Stimulated activated CD8-positive, alpha-beta memory T cell treated with anti-CD3 and anti-CD28 coated beads, Interleukin-2, amount 100 ng/mL, for 1 hour (primary cell): ENCODE measurements around the gene RPL19.

Source experiments
- DNase-seq, 2 donors: peaks; one replicate each; pipeline ENCODE4 v3.0.0-alpha.2; 2020; ENCODE audit warnings: low read depth in 2 of 2

Gene RPL19

DNA sequence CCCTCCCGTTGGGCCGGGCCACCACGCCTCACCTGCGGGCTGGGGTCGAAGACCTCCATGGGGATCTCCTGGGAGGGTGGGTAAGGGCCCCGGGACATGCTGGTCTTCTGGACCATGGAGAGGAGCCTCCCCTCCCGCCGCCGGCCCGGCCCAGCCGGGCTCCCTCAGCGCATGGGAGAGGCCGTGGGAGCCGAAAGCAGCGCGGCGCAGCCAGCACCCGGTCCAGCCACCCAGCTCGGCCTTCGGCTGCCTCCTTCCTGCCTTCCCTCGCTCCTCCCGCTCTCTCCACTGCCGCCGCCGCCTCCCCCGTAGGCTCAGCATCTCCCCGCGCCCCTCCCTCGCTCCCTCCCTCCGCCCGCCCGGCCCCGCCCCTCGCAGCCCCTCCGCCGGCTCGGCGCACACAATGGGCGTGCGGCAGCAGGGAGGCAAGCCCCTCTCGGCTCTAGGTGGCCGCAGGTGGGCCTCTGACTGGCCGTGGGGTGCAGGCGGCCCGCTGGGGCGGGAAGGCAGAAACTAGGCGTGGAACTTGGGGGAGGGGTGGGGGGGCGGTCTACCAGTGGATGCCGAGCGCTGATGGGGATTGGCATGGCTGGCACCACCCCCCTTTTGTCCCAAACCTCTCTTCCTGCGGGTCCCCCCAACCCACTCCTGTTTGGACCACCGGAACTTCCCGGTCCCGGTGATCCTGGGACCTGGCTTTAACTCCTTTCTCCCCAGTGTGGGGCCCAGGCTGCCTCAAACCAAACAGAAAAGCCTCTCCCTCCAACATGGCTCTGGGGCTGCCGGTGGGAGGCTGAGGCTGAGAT lies 2.5 kb upstream of the RPL19 start, which contains the start of gene CACNB1:
TSS of gene CACNB1 (minus strand) at position 290 of the 806 bp plus-strand sequence. CDS start at position 116, 174 bp downstream.
- DNase-seq = peak; percentile 20 to 52

DNA sequence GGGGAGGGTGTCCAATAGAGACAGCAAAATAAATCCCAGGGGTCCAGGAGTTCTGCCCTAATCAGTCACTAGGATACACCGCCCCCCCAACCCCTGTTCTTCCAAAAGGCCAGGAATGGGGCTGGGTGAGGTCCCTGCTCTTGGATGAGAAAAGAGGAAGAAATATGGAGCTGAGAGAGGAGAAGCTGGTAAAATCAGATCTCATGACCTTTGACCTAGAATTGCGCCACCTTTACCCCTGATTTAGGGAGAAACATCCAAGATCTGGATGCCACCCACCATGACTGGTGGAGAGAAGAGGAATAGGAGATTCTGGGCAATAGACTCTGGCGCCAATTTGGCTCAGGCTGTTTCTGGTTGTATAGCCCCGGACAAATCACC lies 1.9 kb upstream of the RPL19 start:
- DNase-seq = no peak

DNA sequence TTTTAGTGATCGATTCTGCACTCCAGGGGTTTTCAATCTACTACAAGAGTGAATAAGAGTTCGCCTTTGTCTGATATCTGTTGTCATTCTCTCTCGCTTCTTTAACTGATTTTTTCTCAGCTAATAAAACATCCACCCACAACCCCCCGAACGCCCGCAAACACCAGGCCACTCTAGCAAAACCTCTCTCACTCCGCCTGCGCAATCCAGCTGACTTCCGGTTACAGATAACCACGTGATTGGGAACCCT lies 338 bp upstream of the RPL19 start:
- DNase-seq = peak; percentile 77 to 80

DNA sequence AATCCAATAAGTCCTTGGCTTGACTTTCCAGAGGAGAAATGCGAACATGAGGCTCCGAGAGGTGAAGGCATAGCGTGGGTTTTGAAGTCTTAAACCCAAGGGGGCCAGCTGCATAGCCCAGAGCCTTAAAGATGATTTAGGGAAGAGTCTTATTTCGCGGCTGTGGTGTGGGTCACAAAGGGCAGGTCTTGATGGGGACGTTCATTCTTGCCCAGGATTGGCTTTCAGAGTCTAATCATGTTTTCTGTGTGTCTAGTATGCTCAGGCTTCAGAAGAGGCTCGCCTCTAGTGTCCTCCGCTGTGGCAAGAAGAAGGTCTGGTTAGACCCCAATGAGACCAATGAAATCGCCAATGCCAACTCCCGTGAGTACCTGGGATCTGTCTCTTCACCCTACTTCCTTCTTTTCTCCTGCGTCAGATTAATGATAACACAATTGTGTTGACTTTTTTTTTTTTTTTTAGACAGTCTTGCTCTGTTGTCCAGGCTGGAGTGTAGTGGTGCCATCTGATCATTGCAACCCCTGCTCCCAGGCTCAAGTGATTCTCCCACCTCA lies 951 bp downstream of the RPL19 start:
- no peak for DNase-seq

DNA sequence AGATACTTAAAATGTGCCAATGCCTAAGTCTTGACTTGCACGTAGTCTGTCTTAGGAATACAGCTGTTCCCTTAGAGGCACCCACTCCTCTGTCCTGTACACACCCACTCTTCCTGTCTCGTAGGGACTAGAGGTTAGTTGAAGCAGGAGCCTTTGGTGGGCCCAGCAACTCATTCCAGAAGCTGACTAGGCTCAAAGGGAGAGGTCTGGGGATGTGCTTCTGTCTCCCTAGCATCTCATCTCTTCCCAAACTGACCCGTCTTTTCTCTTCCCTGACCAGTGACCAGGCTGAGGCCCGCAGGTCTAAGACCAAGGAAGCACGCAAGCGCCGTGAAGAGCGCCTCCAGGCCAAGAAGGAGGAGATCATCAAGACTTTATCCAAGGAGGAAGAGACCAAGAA lies 4.2 kb downstream of the RPL19 start:
- DNase-seq = no peak

DNA sequence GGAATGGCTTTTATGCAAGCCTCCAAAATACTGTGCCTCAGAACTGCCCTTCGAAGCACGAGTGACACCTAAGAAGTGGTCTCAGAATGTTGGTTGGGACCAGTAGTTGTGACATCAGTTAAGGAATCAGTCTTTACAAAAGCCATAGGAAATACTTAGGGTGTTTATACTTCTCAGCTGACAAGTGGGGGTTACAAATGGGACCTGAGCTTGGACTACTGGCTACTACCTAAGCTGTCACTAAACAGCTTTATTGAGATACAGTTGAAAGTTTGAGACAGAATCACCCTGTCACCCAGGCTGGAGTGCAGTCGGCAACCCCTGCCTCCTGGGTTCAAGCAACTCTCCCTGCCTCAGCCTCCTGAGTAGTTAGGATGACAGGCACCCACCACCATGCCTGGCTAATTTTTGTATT lies 5.0 kb downstream of the RPL19 start:
- DNase-seq = no peak

DNA sequence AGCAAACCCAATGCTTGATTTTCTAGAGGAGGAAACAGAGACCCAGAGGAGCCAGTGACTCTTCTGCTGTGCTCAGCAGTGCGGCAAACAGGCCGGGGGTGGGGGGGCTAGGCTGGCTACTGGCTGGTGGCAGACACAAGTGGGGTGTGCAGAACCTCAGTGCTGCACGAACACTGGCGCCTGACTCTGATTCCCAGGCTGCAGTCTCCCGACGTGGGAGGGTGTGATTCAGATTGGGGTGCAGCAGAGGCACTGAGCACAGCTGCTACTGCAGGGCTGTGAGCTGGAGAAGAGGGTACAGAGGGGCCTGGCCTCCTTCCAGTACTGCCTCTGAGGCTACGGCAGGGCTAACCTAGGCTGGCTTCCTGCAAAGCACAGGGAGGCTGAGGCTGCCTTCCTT lies 8.1 kb downstream of the RPL19 start:
- DNase-seq = no peak

DNA sequence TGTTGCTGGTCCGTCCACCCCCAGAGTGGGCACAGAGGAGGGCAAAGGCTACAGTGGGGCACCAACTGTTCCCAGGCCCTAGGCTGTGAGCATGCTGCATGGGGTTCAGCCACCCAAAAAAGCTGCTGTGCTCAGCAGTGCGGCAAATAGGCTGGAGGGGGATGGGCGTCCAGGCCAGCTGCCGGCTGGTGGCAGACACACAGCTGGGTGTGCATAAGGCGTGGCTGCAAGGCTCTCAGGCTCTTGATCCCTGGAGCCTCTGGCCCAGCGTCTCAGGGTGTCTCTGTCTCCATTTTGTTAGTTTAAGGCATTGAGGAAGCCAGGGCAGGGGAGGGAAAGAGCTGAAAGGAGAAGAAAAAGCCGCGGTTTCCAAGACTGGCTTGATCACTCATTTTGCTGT lies 8.8 kb downstream of the RPL19 start:
- DNase-seq = no peak

DNA sequence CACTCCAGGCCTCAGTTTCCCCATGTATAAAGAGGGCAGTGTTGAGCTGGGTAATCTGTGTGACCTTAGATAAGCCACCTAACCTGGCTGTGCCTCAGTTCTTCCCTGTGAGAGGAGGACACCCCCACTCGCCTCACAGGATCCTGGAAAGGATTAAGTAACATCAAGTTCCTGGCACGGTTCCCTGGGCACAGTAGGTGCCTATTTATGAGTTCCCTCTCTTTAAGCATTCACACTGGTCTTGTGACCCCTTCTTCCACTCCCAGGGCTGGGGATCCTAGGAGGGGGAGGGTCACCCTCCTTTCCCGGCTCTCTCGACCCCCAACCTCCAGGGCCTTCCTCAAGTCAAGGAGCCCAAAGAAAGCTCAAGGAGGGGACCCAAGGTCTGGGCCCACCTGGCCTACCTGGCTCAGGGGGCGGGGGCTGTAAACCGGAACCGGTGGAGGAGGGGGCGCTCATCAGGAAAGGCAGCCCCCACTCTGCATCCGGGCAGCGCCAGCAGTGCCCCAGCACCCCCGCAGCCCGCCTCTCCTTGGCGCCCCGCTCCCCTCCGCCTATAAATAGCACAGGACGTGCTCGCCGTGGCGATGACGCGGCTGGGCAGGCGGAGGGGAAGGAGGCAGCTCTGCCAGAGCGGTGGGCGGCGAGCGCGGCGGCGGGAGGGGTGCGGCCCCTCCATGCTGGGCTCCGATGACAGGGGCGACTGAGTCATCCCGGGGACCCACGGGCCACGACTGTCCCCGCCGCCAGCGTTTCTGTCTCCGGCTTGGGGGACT lies 9.4 kb downstream of the RPL19 start:
- DNase-seq = peak; percentile 53 to 58

DNA sequence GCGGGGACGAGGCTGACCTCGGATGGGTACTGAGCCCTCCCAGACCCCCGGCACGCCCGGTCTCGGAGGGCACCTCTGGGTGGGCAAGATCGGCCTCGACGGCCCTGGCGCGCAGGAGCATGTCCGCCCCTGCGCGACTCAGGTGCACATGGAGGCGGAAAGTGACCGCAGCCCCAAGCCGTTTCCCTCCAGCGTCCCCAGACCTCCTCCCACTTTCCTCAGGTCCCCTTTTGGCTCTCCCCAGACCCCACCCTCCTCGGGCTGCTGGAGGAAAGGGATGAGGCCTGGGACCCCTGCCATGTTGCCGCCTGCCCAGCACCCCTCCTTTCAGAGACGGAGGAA lies 10.0 kb downstream of the RPL19 start:
- DNase-seq = no peak

DNA sequence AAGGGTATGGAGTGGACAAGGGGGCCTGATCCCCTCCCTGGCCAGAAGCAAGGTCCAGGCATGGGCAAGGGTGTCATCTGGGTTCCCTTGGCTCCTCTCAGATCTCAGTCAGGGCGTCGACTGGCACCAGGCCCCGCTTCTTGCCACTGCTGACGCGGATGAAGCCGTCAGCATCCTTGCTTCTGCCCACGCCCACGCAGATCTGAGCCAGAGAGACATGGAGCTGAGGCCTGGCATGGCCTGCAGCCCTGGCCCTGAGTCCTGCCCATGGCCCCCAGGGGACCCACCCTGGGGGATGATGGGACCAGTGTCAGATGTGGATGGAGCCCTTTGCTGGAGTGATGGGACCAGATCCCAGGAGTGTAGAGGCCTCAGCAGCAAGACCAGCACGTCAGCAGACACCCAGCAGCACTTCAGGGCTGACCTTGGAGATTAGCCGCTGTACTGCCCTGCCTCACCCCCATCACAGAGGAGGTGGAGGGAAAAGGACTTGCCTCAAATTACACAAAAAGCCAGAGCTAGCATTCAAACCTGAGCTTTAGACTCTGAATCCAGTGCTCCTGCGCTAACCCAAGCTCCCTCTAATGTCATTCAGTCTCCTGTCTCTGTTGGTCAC lies 12.2 kb downstream of the RPL19 start:
- no peak for DNase-seq

DNA sequence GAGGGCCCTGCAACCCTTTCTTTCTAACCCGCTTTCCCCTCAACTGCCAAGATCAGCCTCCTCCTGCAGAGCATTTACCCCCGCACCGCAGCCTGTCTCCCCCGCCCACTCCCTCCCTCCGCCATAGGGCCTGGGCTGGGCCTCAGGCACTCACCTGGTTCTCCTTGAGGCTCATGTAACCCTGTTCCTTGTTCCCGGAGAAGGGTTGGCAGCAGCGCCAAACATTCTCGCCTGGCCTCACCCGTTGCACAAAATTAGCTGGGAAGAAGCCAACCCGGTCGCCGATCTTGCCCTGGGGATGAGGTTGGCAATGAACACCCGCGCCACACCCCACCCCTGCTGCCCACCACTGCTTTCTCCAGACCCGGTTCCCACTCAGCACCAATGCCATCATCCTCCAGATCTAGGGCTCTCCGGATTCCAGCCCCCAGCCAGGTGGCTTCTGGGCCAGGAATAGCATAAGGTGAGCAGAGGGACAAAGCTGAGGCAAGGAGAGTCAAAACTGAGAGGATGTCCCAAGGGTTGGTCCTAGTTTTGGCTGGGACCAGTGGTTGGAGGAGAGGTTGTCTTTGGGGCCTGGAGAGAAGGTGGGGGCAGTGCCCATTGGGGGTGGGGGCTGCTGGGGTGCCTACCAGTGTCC lies 12.9 kb downstream of the RPL19 start:
- DNase-seq = no peak

DNA sequence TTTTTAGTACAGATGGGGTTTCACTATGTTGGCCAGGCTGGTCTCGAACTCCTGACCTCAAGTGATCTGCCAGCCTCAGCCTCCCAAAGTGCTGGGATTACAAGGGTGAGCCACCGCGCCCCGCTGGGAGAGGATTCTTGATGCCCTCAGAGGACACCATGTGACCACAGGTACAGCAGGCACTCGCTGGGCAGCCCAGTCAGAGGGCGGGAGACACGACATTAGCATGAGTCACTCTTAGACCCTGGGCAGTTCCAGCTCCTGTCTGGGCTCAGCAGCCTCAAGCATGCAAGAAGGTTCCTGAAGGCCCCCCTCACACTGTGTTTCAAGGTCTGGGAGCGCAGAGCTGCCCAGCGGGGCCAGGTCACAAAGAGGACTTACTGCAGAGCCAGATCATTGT lies 13.8 kb downstream of the RPL19 start:
- no peak for DNase-seq

DNA sequence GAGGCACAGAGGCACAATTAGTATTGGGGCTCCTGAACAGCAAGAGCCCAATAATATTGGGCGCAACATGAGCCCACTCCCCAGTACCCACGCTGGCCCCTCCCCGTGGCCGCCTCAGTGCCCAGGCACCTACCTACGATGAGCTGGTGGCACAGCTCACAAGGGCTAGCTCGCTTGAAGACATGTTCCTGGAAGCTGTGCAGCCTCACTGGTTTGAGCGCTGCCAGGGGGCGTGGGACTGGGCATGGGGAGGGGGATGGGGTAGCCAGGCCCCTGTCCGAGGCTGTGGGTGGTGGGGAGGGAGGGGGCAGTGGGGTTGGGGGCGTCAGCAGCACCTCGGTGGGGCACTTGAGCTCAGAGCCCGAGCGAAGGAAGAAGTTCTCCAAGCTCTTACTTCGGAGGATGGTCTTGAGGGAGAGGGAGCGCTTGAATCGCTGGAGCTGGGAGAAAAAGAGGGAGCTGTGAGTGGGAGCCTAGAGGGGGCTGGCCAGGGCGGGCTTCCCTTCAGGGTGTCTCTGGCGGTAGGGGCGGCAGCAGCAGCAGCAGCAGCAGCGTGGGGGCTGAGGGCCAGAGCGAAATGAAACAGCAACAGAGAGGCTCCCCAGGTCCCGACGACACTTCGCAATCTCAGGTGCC lies 17.8 kb downstream of the RPL19 start:
- no peak for DNase-seq

DNA sequence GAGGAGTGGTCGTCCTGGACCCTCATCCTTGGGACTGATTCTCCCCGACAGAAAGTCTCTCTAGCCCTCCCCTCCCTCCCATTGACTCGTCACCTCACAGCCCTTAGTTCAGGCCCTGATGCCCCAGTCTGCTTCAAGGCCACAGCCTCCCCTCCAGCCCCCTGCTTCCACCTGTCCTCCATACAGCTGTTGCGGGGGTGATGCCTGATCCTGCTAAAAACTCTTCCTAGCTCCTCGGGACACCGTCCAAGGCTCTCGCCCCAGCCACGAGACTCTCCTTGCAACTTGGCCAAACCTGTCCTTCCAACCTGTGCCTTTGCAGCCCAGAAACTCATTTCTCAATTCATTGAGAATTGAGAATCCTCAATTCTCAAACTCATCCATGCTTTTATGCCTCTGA lies 18.8 kb downstream of the RPL19 start:
- DNase-seq = no peak

DNA sequence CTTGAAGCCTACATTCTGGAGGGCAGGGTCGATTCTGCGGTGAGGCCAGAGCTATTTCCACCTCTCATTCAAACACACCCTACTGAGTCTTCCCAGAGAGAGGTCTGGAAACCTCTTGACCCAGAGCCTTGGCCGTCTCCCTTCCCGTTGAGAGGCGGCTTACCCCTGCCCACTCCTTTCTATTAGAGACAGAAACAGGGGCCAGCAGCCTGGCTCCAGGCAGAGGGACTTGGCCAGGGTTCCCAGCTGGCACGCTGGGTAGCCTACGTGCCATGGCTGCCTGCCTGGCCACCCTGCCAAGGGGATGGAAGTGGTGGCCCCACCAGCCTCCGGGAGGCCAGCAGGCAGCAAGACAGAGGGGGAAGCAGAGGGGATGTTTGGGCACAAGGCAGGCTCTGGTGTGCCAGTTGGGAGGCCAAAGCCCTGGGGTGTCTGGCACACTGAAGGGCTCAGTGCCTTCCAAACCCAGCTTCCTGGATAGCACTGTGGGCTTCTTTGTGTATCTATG lies 19.6 kb downstream of the RPL19 start:
- DNase-seq = no peak

DNA sequence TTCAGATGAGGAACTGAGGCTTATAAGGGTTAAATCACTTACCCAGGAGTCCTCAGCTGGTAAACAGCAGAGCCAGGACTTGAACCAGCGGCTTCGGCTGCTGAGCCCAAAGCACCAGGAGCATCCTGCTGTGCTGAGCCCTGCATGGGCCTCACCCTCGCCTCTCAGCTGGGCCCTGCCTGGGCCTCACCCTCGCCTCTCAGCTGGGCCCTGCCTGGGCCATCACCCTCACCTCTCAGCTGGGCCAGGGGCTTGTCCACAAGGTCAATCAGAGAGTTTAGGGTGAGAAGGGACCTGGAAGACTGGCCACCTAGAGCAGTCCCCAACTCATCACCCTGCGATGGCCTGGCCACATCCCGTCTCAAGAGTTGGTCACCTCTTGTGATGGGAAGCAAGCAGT lies 21.5 kb downstream of the RPL19 start:
- no peak for DNase-seq

DNA sequence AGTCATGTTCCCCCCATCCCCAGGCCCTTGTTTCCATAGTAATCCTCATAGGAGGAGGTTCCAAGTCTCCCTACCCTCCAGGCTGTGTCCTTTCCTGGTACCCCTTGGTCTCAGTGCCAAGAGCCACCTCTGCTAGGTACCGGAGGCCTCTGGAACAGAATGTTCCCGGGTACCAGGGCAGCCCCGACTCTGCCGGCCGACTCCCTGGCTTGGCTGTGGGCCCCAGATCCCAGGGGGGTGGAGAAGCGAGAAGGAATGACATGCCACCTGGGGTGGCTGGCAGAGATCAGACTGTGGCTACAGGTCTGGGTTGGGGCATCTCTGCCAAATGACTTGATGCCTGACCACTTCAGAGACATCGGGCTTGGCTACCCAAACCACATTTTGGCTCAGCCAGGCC lies 22.1 kb downstream of the RPL19 start:
- DNase-seq = no peak

DNA sequence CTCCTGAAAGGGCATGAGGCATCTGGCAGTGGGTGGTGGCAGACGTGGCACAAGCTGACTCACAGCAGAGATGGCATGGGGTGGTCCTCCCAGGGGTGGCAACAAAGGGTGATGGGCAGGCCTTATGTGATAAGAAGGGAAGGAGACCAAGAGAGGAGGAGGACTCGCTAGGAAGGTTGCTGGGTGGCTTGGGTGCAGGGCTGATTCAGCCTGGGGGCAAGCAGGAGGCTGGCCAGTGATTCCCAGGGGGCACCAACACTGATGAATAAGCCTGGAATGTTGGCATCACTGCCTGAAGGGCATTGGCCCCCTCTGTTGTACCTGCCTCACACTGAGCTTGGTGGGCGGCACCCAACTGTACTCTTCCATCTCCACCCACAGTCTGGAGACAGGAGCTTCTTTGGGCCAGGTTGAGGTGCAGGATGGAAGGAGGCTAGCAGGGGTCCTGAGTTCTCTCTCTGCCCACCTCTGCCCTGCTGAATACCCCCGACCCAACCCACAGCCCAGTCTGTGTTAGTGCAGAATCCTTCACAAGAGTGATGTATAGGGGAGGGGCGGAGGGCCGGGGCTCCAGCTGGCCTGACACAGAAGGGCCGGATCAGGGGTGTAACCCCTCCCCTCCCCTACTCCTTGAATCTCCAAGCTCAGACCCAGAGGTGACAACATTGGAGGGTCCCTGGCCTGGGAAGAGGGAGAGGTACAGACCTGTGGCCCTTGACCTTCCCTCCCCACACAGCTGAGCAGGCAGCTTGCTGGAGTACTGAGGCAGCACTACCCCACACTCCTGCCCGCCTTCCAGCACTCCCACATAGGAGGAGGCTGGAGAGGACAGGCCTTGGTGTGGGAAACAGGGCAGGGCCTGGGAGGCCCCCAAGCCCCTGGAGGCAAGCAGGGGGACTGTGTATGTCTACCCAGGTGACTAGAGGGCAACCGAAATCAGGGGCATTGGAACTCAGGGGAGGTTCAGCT lies 23.1 kb downstream of the RPL19 start:
- DNase-seq = no peak
